ENCODE measurements around the gene TNFRSF13B. TPM values are rescaled to one million over a fixed set of nuclear protein-coding genes. Genes with fewer than 3 reads are reported as not detected.

TNFRSF13B gene
- total RNA-seq, 1 experiment from 2014 or later = not detected

DNA sequence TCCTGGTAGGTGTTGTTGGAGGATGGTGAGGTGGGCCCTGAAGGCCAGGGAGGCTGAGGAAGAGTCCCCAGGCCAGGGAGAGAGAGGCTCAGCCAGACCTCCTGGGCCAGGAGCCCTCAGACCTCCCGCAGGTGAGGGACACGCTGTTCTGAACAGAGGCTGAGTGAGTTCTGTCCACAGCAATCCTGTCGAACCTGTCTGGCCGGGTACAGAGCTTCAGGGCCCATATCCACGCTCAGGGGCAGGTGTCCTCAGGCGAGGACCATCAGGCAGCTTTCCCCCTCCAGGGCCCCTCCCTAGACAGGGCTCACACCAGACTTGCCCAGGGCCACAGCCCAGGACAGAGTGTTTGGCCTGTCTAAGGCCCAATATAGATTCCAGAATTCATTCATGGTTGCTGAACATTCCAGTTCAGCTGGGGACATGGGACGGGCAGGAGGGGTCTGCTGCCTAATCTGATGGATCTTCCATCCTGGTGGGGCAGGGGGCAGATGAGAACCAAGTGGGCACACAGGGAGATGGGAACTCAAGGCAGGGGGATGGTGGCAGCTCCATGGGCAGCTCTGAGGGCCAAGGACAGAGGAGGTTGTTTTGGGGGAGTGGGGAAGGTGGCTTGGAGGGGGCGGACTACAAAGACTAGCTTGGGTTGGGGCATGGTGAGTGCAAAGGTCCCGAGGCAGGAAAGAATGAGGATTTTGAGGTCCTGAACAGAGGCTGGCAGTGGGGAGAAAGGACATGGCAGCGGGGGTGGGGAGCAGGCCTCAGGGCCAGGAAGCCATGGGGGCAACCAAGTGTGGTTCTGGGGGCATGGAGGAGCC lies 46.9 kb upstream of the TNFRSF13B start:
- Histone ChIP-seq H3K4me2 (ENCODE audit: low read length) (peak overlapping the region; percentile 63), H3K4me3 (ENCODE audit: low read length) (no peak overlapping the region), H3K9me3 (ENCODE audit: low read length) (no peaks in the 10 kb centered on the region), H3K9ac (ENCODE audit: low read length) (peak overlapping the region; percentile 69), H3K27me3 (ENCODE audit: low read length) (no peaks in the 10 kb centered on the region), H3K4me1 (ENCODE audit: insufficient read depth, low read length) (peaks cover 48% of the 10 kb centered on the region), H3K36me3 (ENCODE audit: low read depth, low read length) (no peaks in the 10 kb centered on the region), H3F3A (ENCODE audit: low read length, unreplicated experiment) (no peaks in the 10 kb centered on the region), H2AFZ (ENCODE audit: low read length) (no peak overlapping the region), H3K79me2 (ENCODE audit: low read length) (peaks cover 37% of the 10 kb centered on the region), H3K9me2 (replicated peaks; ENCODE audit: low read length) (no peaks in the 10 kb centered on the region), H3K27ac (ENCODE audit: low read length) (peak overlapping the region; percentile 96), H4K20me1 (ENCODE audit: low read length) (no peaks in the 10 kb centered on the region)
- peak; percentile 91 for DNase-seq
- ChIA-PET CTCF (no interaction called here), POLR2A (ENCODE audit: unreplicated experiment) (no interaction called here)
- TF ChIP-seq, protein P1, sequence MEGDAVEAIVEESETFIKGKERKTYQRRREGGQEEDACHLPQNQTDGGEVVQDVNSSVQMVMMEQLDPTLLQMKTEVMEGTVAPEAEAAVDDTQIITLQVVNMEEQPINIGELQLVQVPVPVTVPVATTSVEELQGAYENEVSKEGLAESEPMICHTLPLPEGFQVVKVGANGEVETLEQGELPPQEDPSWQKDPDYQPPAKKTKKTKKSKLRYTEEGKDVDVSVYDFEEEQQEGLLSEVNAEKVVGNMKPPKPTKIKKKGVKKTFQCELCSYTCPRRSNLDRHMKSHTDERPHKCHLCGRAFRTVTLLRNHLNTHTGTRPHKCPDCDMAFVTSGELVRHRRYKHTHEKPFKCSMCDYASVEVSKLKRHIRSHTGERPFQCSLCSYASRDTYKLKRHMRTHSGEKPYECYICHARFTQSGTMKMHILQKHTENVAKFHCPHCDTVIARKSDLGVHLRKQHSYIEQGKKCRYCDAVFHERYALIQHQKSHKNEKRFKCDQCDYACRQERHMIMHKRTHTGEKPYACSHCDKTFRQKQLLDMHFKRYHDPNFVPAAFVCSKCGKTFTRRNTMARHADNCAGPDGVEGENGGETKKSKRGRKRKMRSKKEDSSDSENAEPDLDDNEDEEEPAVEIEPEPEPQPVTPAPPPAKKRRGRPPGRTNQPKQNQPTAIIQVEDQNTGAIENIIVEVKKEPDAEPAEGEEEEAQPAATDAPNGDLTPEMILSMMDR (conservative IDR thresholded peaks at IDR 0.05; ENCODE audit: low read depth, low read length) = no peak
- TF ChIP-seq EZH2phosphoT487 (IDR thresholded peaks at IDR 0.05; ENCODE audit: borderline replicate concordance, low read length) (no peak), EZH2 (IDR thresholded peaks at IDR 0.05; ENCODE audit: low read length, unreplicated experiment) (no peak)
- BruUV-seq (replicated peaks) = no TSS peak
- ATAC-seq = peak; percentile 27; the same call in 1 of the 2 replicates
- intact Hi-C loops (cut with micrococcal nuclease) = no loop called here

DNA sequence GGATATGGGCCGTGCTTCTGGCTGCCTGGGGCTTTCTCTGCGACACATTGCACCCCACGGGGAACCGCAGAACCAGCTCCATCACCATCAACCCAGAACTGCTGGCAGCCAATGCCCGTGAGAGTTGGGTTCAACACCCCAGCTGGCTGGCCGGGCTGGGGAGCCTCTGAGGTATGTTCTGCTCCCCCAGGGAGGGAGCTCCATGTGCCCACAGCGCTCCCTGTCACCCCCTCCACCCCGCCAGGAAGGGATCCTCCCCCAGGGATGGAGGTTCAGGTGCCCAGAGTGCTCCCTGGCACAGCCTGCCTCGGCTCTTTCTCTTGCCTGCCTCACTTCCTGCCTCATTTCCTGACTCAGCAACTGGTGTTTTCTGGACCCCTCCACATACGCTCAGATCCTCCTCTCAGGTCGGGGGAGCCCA lies 46.1 kb upstream of the TNFRSF13B start:
- DNase-seq = no peak
- POLR2A ChIA-PET (ENCODE audit: unreplicated experiment) = no interaction called here
- TF ChIP-seq EZH2 (IDR thresholded peaks at IDR 0.05; ENCODE audit: low read length, unreplicated experiment) (no peak), EZH2phosphoT487 (IDR thresholded peaks at IDR 0.05; ENCODE audit: borderline replicate concordance, low read length) (no peak)
- TF ChIP-seq, protein P1 (conservative IDR thresholded peaks at IDR 0.05; ENCODE audit: low read depth, low read length) = no peak
- no peaks in the 10 kb centered on the region for H3K27me3 ChIP-seq (ENCODE audit: low read length)
- H3K4me2 ChIP-seq (ENCODE audit: low read length) = peak overlapping the region; percentile 63
- intact Hi-C loops (cut with micrococcal nuclease) = no loop called here
- no peaks in the 10 kb centered on the region for H3K36me3 ChIP-seq (ENCODE audit: low read depth, low read length)
- H3K9ac ChIP-seq (ENCODE audit: low read length) = peak overlapping the region; percentile 69
- CTCF ChIA-PET = no interaction called here
- peaks cover 44% of the 10 kb centered on the region for H3K79me2 ChIP-seq (ENCODE audit: low read length)
- H2AFZ ChIP-seq (ENCODE audit: low read length) = no peak overlapping the region
- peak overlapping the region; percentile 96 for H3K27ac ChIP-seq (ENCODE audit: low read length)
- BruUV-seq (replicated peaks) = no TSS peak
- H4K20me1 ChIP-seq (ENCODE audit: low read length) = no peaks in the 10 kb centered on the region
- H3F3A ChIP-seq (ENCODE audit: low read length, unreplicated experiment) = no peaks in the 10 kb centered on the region
- peaks cover 51% of the 10 kb centered on the region for H3K4me1 ChIP-seq (ENCODE audit: insufficient read depth, low read length)
- H3K9me3 ChIP-seq (ENCODE audit: low read length) = no peaks in the 10 kb centered on the region
- H3K4me3 ChIP-seq (ENCODE audit: low read length) = no peak overlapping the region
- ATAC-seq = no peak
- H3K9me2 ChIP-seq (replicated peaks; ENCODE audit: low read length) = no peaks in the 10 kb centered on the region
